B cell (primary cell): Measurements from ENCODE around the gene CCDC146.

ENCODE experiments used
- CTCF ChIP-seq: fragments of 200-600 bp; IDR thresholded peaks from one replicate; pipeline ENCODE4 v1.8.0; 2022; ENCODE audit warnings: antibody characterized with exemption, mild to moderate bottlenecking
- EZH2 ChIP-seq: IDR thresholded peaks from 2 replicates; pipeline ENCODE4 v1.6.1; 2012; ENCODE audit warnings: borderline replicate concordance, low read depth, mild to moderate bottlenecking, moderate library complexity, low read length; ENCODE audit not compliant: insufficient read depth, poor library complexity, severe bottlenecking

- no peak for TF ChIP-seq CTCF
- TF ChIP-seq EZH2: no peak
These were observed 132.0 kb downstream of the CCDC146 start for GRCh38 chr7:77254429-77254828.
